Upper lobe of left lung (tissue), 6 donors: ENCODE results near the gene PPIL6. TPM values are rescaled to one million over a fixed set of nuclear protein-coding genes. Genes with fewer than 3 reads are reported as not detected.
A peak's percentile ranks its signal among the peaks of the same experiment; 100 is the strongest.

ENCODE experiments used
- ATAC-seq, 2 donors: fragments of 200-7000 bp; cut with Tn5 transposase; one replicate each; pipeline ENCODE4 v1.9.1; 2022; ENCODE audit warnings: mild to moderate bottlenecking in 2 of 2, moderate library complexity in 2 of 2; ENCODE audit not compliant: low FRiP score in 2 of 2
- DNase-seq, 2 donors: peaks; one replicate each; pipeline ENCODE4 v3.0.0-alpha.2; 2019 to 2020
- H3K27ac ChIP-seq, 4 donors: fragments of 200-600 bp; sonication (generic); one replicate each; pipeline ENCODE4 v1.5.1; 2016 to 2019
- H3K27me3 ChIP-seq, 4 donors: fragments of 200-600 bp; sonication (generic); one replicate each; pipeline ENCODE4 v1.5.1; 2017 to 2019
- H3K36me3 ChIP-seq, 4 donors: fragments of 200-600 bp; sonication (generic); one replicate each; pipeline ENCODE4 v1.5.1; 2016 to 2019
- H3K4me1 ChIP-seq, 4 donors: fragments of 200-600 bp; sonication (generic); one replicate each; pipeline ENCODE4 v1.5.1; 2018 to 2019
- H3K4me3 ChIP-seq, 4 donors: fragments of 200-600 bp; sonication (generic); one replicate each; pipeline ENCODE4 v1.5.1; 2017 to 2019; ENCODE audit warnings: mild to moderate bottlenecking in 2 of 4, moderate library complexity in 1 of 4
- H3K9me3 ChIP-seq, 4 donors: fragments of 200-600 bp; sonication (generic); one replicate each; pipeline ENCODE4 v1.5.1; 2018 to 2019
- CTCF ChIP-seq, 6 experiments: fragments of 450-650 bp in 4 of 6; fragments of 200-600 bp in 2 of 6; sonication (generic) in 2 of 6; IDR thresholded peaks; one replicate each; pipeline ENCODE4 v1.5.1; 2016 to 2019; ENCODE audit warnings: antibody characterized with exemption in 6 of 6
- EP300 ChIP-seq, 4 donors: sonication (generic); formaldehyde crosslinking; IDR thresholded peaks; one replicate each; pipeline ENCODE4 v1.5.1; 2017; ENCODE audit warnings: antibody characterized with exemption in 4 of 4, control low read depth in 2 of 4
- POLR2A ChIP-seq, 4 donors: fragments of 450-650 bp; IDR thresholded peaks; one replicate each; pipeline ENCODE4 v1.5.1; 2016 to 2017; ENCODE audit warnings: antibody characterized with exemption in 4 of 4, mild to moderate bottlenecking in 2 of 4
- POLR2AphosphoS5 ChIP-seq, 2 donors: sonication (generic); formaldehyde crosslinking; IDR thresholded peaks; one replicate each; pipeline ENCODE4 v1.5.1; 2017; ENCODE audit warnings: antibody characterized with exemption in 2 of 2
- WGBS, 2 donors: methylation state at CpG; one replicate each; pipeline ENCODE4 v1.1.5; 2017 to 2018; 5-methylcytosine and 5-hydroxymethylcytosine counted together
- total RNA-seq, 6 donors: library from RNA; depleted of rRNA in 4 of 6; stranded (reverse); fragments of >200 nt in 4 of 6; gene quantifications; one replicate each; pipeline versions ENCODE4 v1.1.0 to v1.2.1, GENCODE V29; 2016 to 2021
- donor health status: DM: no; HTN: no; CAD: no; lungs with moderate emphysema.
- donor health status: DM: no; HTN: yes; CAD: no; lungs with severe emphysema.

PPIL6 gene
- total RNA-seq, 6 donors from 2014 or later: 3.5 to 44.3 (median 6.5) TPM

GRCh38 chr6:109478841-109479624 lies 38.6 kb upstream of the PPIL6 start:
- peak overlapping the region in 1 of 4 donors; percentile 11 for H3K27ac ChIP-seq
- H3K4me3 ChIP-seq: peak overlapping the region in 1 of 4 donors; percentile 20
- no peak for DNase-seq
- peaks cover 45 to 68% (median 49%) of the 10 kb centered on the region in 4 donors for H3K4me1 ChIP-seq
- H3K9me3 ChIP-seq: no peaks in the 10 kb centered on the region
- no peak for TF ChIP-seq CTCF (IDR thresholded peaks at IDR 0.05)
- no peak for TF ChIP-seq EP300 (IDR thresholded peaks at IDR 0.05)
- no peak for TF ChIP-seq POLR2AphosphoS5 (IDR thresholded peaks at IDR 0.05)
- no peak for TF ChIP-seq POLR2A (IDR thresholded peaks at IDR 0.05)
- 78 to 86% methylated on average over 5 of the region's 5 CpGs for WGBS, 2 donors
- peaks cover 3 to 49% (median 25%) of the 10 kb centered on the region in 4 donors for H3K36me3 ChIP-seq
- no peaks in the 10 kb centered on the region for H3K27me3 ChIP-seq
- ATAC-seq: no peak

- peaks cover 6 to 56% (median 31%) of the 10 kb centered on the region in 4 donors for H3K36me3 ChIP-seq
- no peaks in the 10 kb centered on the region for H3K27me3 ChIP-seq
- no peaks in the 10 kb centered on the region for H3K9me3 ChIP-seq
- 86 to 95% methylated on average over 9 of the region's 9 CpGs for WGBS, 2 donors
- no peak for ATAC-seq
- H3K27ac ChIP-seq: no peak overlapping the region
- no peak for DNase-seq
- H3K4me3 ChIP-seq: no peak overlapping the region
- peaks cover 45 to 63% (median 49%) of the 10 kb centered on the region in 4 donors for H3K4me1 ChIP-seq
- TF ChIP-seq EP300 (IDR thresholded peaks at IDR 0.05) (no peak), POLR2AphosphoS5 (IDR thresholded peaks at IDR 0.05) (no peak), CTCF (IDR thresholded peaks at IDR 0.05) (no peak), POLR2A (IDR thresholded peaks at IDR 0.05) (no peak)
Observed at GRCh38 chr6:109478222-109478805, 37.9 kb upstream of the PPIL6 start.

- ATAC-seq (no peak), DNase-seq (no peak)
- no peak overlapping the region for H3K27ac ChIP-seq
- H3K4me3 ChIP-seq: no peak overlapping the region
- TF ChIP-seq POLR2AphosphoS5 (IDR thresholded peaks at IDR 0.05) (no peak), CTCF (IDR thresholded peaks at IDR 0.05) (no peak), EP300 (IDR thresholded peaks at IDR 0.05) (no peak), POLR2A (IDR thresholded peaks at IDR 0.05) (no peak)
- 70 to 77% methylated on average over 2 of the region's 2 CpGs for WGBS, 2 donors
- peaks cover 45 to 61% (median 49%) of the 10 kb centered on the region in 4 donors for H3K4me1 ChIP-seq
- H3K27me3 ChIP-seq: no peaks in the 10 kb centered on the region
- H3K9me3 ChIP-seq: no peaks in the 10 kb centered on the region
- H3K36me3 ChIP-seq: peaks cover 6 to 62% (median 35%) of the 10 kb centered on the region in 4 donors
Observed at GRCh38 chr6:109477725-109478124, 37.3 kb upstream of the PPIL6 start.

- DNase-seq: no peak
- no peak for ATAC-seq
- no peaks in the 10 kb centered on the region for H3K27me3 ChIP-seq
- H3K9me3 ChIP-seq: no peaks in the 10 kb centered on the region
- no peak overlapping the region for H3K27ac ChIP-seq
- H3K4me1 ChIP-seq: peaks cover 42 to 58% (median 46%) of the 10 kb centered on the region in 4 donors
- H3K4me3 ChIP-seq: no peak overlapping the region
- no peak for TF ChIP-seq EP300 (IDR thresholded peaks at IDR 0.05)
- no peak for TF ChIP-seq CTCF (IDR thresholded peaks at IDR 0.05)
- no peak for TF ChIP-seq POLR2A (IDR thresholded peaks at IDR 0.05)
- no peak for TF ChIP-seq POLR2AphosphoS5 (IDR thresholded peaks at IDR 0.05)
- 91 to 98% methylated on average over 2 of the region's 2 CpGs for WGBS, 2 donors
- H3K36me3 ChIP-seq: peaks cover 6 to 68% (median 40%) of the 10 kb centered on the region in 4 donors
Observed at GRCh38 chr6:109477184-109477583, 36.8 kb upstream of the PPIL6 start.
